Upper lobe of right lung (tissue), 1 donor: ENCODE data around the gene PRKCE. TPM values are rescaled to one million over a fixed set of nuclear protein-coding genes. Genes with fewer than 3 reads are reported as not detected.

Experiments
- ATAC-seq: fragments of 200-7000 bp; cut with Tn5 transposase; one replicate; pipeline ENCODE4 v1.9.1; 2020; ENCODE audit warnings: mild to moderate bottlenecking, moderate library complexity
- DNase-seq: peaks from one replicate; pipeline ENCODE4 v3.0.0-alpha.2; 2020
- H3K27ac ChIP-seq: fragments of 200-600 bp; one replicate; pipeline ENCODE4 v1.8.0; 2022
- H3K27me3 ChIP-seq: fragments of 200-600 bp; one replicate; pipeline ENCODE4 v1.8.0; 2022; ENCODE audit warnings: mild to moderate bottlenecking
- H3K36me3 ChIP-seq: fragments of 200-600 bp; one replicate; pipeline ENCODE4 v1.8.0; 2022
- H3K4me1 ChIP-seq: fragments of 200-600 bp; one replicate; pipeline ENCODE4 v1.8.0; 2022
- H3K4me3 ChIP-seq: fragments of 200-600 bp; one replicate; pipeline ENCODE4 v1.8.0; 2022; ENCODE audit warnings: mild to moderate bottlenecking
- H3K9me3 ChIP-seq: fragments of 200-600 bp; one replicate; pipeline ENCODE4 v1.8.0; 2022
- intact Hi-C: fragments of 100-400 bp; cut with DNase I; formaldehyde crosslinking; loops from one replicate; pipeline ENCODE4 v1.11.0; 2022
- total RNA-seq: library from RNA; stranded (reverse); fragmentation: NEBNext Ultra II Directional; extraction: Animal tissue kit (Norgen Biotek cat#: 25700); gene quantifications from one replicate; pipeline ENCODE4 v1.2.1, GENCODE V29; 2021
- TF ChIP-seq, protein P1 (sequence below): fragments of 200-600 bp; IDR thresholded peaks from one replicate; pipeline ENCODE4 v1.8.0; 2022; ENCODE audit warnings: antibody characterized with exemption
- donor health status: DM: no; HTN: yes; CAD: no; lungs with severe emphysema.

The PRKCE gene
- total RNA-seq, 1 donor from 2014 or later = 65.6 TPM

DNA sequence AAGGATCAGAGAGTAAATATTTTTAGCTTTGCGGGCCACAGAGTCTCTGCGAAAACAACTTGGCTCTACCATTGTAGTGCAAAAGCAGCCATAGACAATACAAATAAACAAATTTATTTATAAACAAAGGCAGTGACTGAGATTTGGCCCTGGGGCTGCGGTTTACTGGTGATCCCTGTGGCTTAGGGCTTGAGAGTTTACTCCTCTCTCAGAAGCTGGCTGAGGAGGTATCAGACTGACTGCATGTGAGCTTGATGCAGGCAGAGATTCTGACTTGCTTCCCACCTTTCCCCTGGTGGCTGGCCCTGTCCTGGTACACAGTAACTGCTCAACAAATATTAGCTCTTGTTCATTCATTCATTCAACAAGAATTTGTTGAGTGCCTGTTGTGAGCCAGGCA lies 81.5 kb downstream of the PRKCE start:
- no peak for ATAC-seq
- intact Hi-C loops = no loop called here
- H3K4me3 ChIP-seq = no peak overlapping the region
- DNase-seq = no peak
- no peaks in the 10 kb centered on the region for H3K9me3 ChIP-seq
- TF ChIP-seq, protein P1, sequence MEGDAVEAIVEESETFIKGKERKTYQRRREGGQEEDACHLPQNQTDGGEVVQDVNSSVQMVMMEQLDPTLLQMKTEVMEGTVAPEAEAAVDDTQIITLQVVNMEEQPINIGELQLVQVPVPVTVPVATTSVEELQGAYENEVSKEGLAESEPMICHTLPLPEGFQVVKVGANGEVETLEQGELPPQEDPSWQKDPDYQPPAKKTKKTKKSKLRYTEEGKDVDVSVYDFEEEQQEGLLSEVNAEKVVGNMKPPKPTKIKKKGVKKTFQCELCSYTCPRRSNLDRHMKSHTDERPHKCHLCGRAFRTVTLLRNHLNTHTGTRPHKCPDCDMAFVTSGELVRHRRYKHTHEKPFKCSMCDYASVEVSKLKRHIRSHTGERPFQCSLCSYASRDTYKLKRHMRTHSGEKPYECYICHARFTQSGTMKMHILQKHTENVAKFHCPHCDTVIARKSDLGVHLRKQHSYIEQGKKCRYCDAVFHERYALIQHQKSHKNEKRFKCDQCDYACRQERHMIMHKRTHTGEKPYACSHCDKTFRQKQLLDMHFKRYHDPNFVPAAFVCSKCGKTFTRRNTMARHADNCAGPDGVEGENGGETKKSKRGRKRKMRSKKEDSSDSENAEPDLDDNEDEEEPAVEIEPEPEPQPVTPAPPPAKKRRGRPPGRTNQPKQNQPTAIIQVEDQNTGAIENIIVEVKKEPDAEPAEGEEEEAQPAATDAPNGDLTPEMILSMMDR = no peak
- no peaks in the 10 kb centered on the region for H3K27me3 ChIP-seq
- H3K27ac ChIP-seq = no peak overlapping the region
- H3K36me3 ChIP-seq = no peaks in the 10 kb centered on the region
- peaks cover 8% of the 10 kb centered on the region for H3K4me1 ChIP-seq

DNA sequence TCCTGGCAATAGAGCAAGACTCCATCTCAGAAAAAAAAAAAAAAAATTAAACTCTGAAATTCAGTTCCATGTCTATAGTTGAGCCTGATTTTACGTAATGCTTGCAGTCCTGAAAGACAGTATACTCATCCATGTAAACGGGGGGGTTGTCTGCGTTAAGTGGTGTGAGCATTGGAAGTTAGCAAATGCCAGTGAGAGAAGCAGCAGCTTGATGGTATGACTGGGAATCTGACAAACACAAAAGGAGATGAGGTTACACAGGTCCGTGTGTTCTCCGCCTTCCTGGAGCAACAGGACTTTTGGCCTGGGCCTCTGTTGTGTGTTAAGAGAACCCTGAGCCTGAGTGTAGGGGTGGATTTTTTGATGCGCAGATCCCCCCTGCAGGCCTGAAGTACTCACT lies 82.9 kb downstream of the PRKCE start:
- TF ChIP-seq, protein P1 = no peak
- Histone ChIP-seq H3K36me3 (no peaks in the 10 kb centered on the region), H3K27me3 (no peaks in the 10 kb centered on the region), H3K27ac (no peak overlapping the region), H3K4me1 (peaks cover 8% of the 10 kb centered on the region), H3K4me3 (no peak overlapping the region), H3K9me3 (no peaks in the 10 kb centered on the region)
- ATAC-seq = no peak
- intact Hi-C loops = no loop called here
- no peak for DNase-seq

DNA sequence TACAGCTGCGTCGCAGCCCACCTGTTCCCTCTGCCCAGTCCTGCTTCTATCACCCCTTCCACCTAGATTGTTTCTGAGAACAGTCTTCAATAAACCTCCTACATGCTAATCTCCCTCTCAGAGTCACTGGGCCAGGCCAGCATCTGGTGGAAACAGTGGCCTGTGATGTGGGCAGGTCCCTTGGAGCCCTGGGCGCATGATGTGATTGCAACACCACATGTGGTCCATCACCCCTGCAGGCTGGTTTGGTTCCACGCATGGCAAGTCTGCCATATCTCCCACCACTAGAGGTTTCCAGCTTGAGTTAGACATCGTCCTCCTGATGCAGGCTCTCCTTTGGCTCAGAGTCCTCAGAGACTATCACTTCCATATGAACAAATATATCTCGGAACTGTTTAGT lies 83.5 kb downstream of the PRKCE start:
- no peaks in the 10 kb centered on the region for H3K9me3 ChIP-seq
- intact Hi-C loops = no loop called here
- H3K27ac ChIP-seq = no peak overlapping the region
- TF ChIP-seq, protein P1 = no peak
- no peak for DNase-seq
- peaks cover 8% of the 10 kb centered on the region for H3K4me1 ChIP-seq
- H3K4me3 ChIP-seq = no peak overlapping the region
- no peaks in the 10 kb centered on the region for H3K27me3 ChIP-seq
- no peaks in the 10 kb centered on the region for H3K36me3 ChIP-seq
- ATAC-seq = peak; percentile 36

DNA sequence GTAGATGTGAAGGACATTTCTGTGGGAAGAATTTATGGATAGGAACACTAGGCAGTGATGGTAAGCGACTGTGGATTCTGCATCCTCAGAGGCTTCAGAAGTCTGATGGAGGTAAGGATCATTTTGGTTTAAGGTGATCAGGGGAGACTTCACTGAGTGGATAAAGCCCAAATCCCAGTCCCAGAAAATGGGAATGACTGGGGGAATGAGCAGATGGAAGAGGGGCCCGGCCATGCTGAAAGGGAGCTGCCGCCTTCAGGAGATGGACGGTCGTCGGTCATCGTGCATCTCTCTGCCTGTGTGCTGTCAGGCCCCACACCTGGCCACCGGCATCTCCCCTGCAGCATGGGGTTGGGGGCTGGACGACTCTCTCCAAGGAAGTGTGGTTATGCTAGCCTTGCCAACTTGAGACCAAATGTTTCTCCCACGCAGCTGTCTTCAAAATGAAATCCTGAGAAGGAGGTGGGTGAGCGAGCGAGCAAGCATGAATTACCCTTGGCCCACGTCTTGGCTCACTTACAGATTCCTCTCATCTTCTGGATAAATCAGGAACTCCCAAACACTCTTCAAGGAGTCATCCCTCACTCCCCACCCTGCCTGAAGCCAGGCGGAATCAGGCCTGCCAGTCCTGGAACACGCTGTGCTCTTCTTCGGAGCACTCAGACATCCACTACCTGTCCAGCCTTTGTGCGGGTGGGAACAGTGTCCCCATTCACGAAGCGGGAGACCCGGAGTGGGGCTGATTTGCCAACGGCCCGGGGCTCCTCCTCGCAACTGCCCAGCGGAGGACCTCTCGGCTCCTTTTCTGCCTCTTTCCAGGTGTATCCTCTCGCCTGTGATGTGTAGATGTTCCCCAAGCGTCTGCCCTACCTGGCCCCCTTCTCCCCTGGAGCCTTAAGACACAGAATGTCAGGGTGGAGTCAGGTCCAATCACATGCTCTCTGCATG lies 85.6 kb downstream of the PRKCE start:
- H3K27ac ChIP-seq = no peak overlapping the region
- peaks cover 8% of the 10 kb centered on the region for H3K4me1 ChIP-seq
- TF ChIP-seq, protein P1 = no peak
- H3K27me3 ChIP-seq = no peaks in the 10 kb centered on the region
- no peak overlapping the region for H3K4me3 ChIP-seq
- no peaks in the 10 kb centered on the region for H3K36me3 ChIP-seq
- no peaks in the 10 kb centered on the region for H3K9me3 ChIP-seq
- intact Hi-C loops = no loop called here
- ATAC-seq (no peak), DNase-seq (no peak)

DNA sequence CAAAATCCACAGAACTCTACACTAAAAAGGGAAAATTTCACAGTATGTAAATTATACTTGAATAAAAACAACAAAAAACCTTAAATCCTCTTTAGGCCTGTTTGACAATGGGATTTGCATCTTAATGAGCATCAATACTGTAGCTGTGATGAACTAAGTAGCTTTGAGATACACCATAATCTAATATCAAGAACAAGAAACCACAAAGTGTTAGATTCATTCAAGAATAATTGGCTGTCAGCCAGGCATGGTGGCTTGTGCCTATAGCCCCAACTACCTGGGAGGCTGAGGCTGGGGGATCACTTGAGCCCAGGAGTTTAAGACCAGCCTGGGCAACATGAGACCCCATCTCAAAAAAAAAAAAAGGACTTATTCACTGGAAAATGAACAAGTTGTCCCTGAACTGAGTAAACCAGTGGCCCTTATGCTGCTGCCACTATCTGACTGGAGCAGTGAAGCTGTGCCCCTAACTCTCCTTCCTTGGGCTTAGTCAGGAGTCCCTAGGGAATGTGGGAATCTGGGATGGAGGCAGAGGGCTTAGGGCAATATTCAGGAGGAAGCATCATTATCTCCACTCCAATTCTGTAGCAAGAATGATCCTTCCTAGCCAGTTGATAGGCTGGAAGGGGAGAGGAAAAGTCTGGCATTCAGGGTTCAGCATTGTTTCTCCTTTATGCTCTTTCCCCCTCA lies 88.5 kb downstream of the PRKCE start:
- H3K27ac ChIP-seq = no peak overlapping the region
- H3K4me1 ChIP-seq = peaks cover 5% of the 10 kb centered on the region
- no peaks in the 10 kb centered on the region for H3K27me3 ChIP-seq
- intact Hi-C loops = no loop called here
- no peak for ATAC-seq
- DNase-seq = no peak
- no peaks in the 10 kb centered on the region for H3K36me3 ChIP-seq
- H3K9me3 ChIP-seq = no peaks in the 10 kb centered on the region
- TF ChIP-seq, protein P1 = no peak
- H3K4me3 ChIP-seq = no peak overlapping the region
